NCI-H187 treated with DMSO at 0.1 percent for 48 hours (cell line): ENCODE measurements around the gene AHSG.

Source experiments
- DNase-seq: peaks from one replicate; lab custom pipeline; 2025; lab: John Stamatoyannopoulos, UW

The AHSG gene

GRCh38 chr3:186642014-186642413 is 29.2 kb downstream of the AHSG start:
- no peak for DNase-seq

- DNase-seq = no peak
These were observed 30.6 kb downstream of the AHSG start for GRCh38 chr3:186643493-186643892.

GRCh38 chr3:186644683-186645082 is 31.8 kb downstream of the AHSG start:
- DNase-seq = no peak

- DNase-seq = no peak
These were observed 33.2 kb downstream of the AHSG start for GRCh38 chr3:186646106-186646505.

GRCh38 chr3:186646841-186647240 is 34.0 kb downstream of the AHSG start:
- no peak for DNase-seq

GRCh38 chr3:186648851-186649250 is 36.0 kb downstream of the AHSG start:
- DNase-seq = no peak

- no peak for DNase-seq
These were observed 38.9 kb downstream of the AHSG start for GRCh38 chr3:186651678-186652215.

- peak; percentile 36 for DNase-seq
These were observed 40.3 kb downstream of the AHSG start for GRCh38 chr3:186653080-186653707.

- DNase-seq = no peak
These were observed 41.1 kb downstream of the AHSG start for GRCh38 chr3:186653984-186654383.

- DNase-seq = no peak
These were observed 50.7 kb downstream of the AHSG start for GRCh38 chr3:186663361-186664118.

- no peak for DNase-seq
These were observed 51.2 kb downstream of the AHSG start for GRCh38 chr3:186664119-186664495.

- no peak for DNase-seq
These were observed 51.6 kb downstream of the AHSG start for GRCh38 chr3:186664506-186664905.

GRCh38 chr3:186665625-186666188 is 52.8 kb downstream of the AHSG start, which contains the start of gene HRG:
TSS of gene HRG (plus strand) at chr3:186666014. CDS start at chr3:186666032, 18 bp downstream.
- no peak for DNase-seq

GRCh38 chr3:186668426-186668825 is 55.6 kb downstream of the AHSG start:
- DNase-seq = no peak

GRCh38 chr3:186669378-186670084 is 56.7 kb downstream of the AHSG start:
- no peak for DNase-seq

- no peak for DNase-seq
These were observed 57.3 kb downstream of the AHSG start for GRCh38 chr3:186670155-186670554.
